ENCODE measurements around the gene ABCA13.

GRCh38 chr7:48192996-48193395, 21.7 kb downstream of the ABCA13 start:
- TF ChIP-seq CTCF (IDR thresholded peaks at IDR 0.05) (no peak), ZBTB33 (IDR thresholded peaks at IDR 0.05; ENCODE audit: borderline replicate concordance, low read depth) (no peak), SMC3 (IDR thresholded peaks at IDR 0.05; ENCODE audit: low read depth, low read length) (no peak), EZH2phosphoT487 (IDR thresholded peaks at IDR 0.05; ENCODE audit: borderline replicate concordance, low read depth) (no peak), POLR2AphosphoS5 (IDR thresholded peaks at IDR 0.05; ENCODE audit: low read depth, low read length) (no peak), MXI1 (IDR thresholded peaks at IDR 0.05; ENCODE audit: low read depth, low read length) (no peak), PBX3 (IDR thresholded peaks at IDR 0.05) (no peak), RCOR1 (IDR thresholded peaks at IDR 0.05; ENCODE audit: low read length) (no peak), USF2 (IDR thresholded peaks at IDR 0.05; ENCODE audit: borderline replicate concordance, low read depth, low read length) (no peak), MAX (IDR thresholded peaks at IDR 0.05; ENCODE audit: low read depth) (no peak), CHD2 (IDR thresholded peaks at IDR 0.05; ENCODE audit: low read length, partially characterized antibody) (no peak), REST (IDR thresholded peaks at IDR 0.05; ENCODE audit: low read depth, low read length) (no peak), YY1 (IDR thresholded peaks at IDR 0.05; ENCODE audit: low read depth) (no peak), IRF3 (IDR thresholded peaks at IDR 0.05; ENCODE audit: low read depth, low read length) (no peak)
